CD4-positive, alpha-beta T cell treated with Interferon alpha-2 for 1 hour (primary cell): ENCODE measurements around the gene FAM217A.

Experiments used
- DNase-seq, 2 donors: peaks; one replicate each; pipeline ENCODE4 v3.0.0-alpha.2; 2020 to 2022

The FAM217A gene

DNA sequence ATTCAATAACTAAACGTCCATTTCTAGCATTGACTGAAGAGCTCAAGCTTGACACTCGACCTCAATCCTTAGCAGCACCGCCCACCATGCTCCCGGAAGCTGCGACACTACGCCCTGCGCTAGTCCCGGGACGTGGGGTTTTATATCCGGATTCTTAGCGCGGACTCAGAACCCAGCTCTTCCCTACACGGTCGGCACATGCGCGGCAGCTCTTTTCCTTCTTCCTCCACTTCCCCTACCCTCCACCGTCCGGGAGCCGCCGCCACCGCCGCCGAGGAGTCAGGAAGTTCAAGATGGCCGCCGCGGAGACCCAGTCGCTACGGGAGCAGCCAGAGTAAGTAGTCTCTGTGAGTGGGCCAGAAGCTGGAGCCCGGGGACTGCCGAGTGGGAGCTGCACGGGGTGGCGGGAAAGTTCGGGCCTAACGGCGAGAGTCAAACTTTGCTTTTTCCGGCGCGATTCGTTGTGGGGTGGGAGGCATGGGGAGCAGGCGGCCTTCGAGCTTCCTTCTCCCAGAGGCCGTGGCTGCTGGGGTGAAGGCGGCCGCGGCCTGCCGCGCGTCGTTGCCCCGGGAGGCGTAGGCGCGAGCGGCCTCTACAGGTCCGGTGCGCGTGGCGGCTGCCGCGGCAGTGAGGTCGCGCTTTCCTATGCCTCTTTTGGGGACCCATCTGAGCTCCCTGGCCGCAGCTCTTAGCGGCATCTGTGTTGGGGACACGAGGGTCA lies 57.6 kb downstream of the FAM217A start:
- DNase-seq: peak; percentile 83 to 87

DNA sequence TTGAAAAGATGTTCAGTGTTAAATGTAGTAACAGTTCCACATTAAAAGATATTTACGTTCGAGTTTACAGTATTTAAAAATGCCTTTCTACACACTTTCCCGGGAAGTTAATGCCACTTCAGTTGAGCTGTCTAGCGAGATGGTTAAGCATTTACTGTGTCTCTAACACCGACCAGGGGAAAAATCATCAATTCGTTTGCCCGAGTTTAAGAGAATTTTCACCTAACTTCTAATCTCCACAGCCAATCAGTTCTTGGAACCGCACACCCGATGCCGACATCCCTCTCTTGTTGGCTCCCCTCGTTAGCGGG lies 58.2 kb downstream of the FAM217A start:
- DNase-seq: no peak

DNA sequence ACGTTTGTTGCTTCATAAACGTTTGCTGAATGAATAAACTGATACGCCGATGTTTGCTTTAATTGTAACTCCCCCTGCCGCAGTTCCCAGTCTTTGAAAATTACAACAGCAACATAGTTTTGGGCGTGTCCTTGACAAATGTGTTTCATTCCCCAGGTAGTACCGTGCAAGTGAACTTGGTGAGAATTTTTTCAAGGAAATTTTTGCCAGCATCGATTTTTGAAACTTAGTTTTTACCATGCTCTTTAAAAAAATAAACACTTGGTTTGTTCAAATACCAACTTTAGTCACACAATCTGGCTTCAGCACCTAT lies 60.1 kb downstream of the FAM217A start:
- no peak for DNase-seq
